WERI-Rb-1 (cell line): ENCODE results near the gene C13orf42.

Source experiments
- DNase-seq: peaks from one replicate; pipeline ENCODE4 v3.0.0-alpha.2; 2020
- H3K27ac ChIP-seq: fragments of 250-450 bp; sonication (Bioruptor Pico); 2 replicates; pipeline ENCODE4 v1.5.1; 2020; ENCODE audit warnings: mild to moderate bottlenecking, moderate library complexity
- H3K27me3 ChIP-seq: fragments of 250-450 bp; sonication (Bioruptor Pico); 2 replicates; pipeline ENCODE4 v1.5.1; 2021; ENCODE audit warnings: mild to moderate bottlenecking, low read depth, moderate library complexity; ENCODE audit not compliant: insufficient read depth, severe bottlenecking
- H3K36me3 ChIP-seq: fragments of 250-450 bp; sonication (Bioruptor Pico); 2 replicates; pipeline ENCODE4 v1.5.1; 2020; ENCODE audit warnings: mild to moderate bottlenecking, moderate library complexity
- H3K4me3 ChIP-seq: 2 replicates; pipeline ENCODE4 v1.5.1; 2011; ENCODE audit warnings: low read depth, mild to moderate bottlenecking, control low read depth, low read length
- H3K9me3 ChIP-seq: fragments of 250-450 bp; sonication (Bioruptor Pico); 2 replicates; pipeline ENCODE4 v1.5.1; 2021; ENCODE audit warnings: mild to moderate bottlenecking, moderate library complexity; ENCODE audit not compliant: severe bottlenecking
- CTCF ChIP-seq: IDR thresholded peaks from 2 replicates; pipeline ENCODE4 v1.5.1; 2011; ENCODE audit warnings: low read depth, mild to moderate bottlenecking, control low read depth, inconsistent platforms, low read length

Gene C13orf42

DNA sequence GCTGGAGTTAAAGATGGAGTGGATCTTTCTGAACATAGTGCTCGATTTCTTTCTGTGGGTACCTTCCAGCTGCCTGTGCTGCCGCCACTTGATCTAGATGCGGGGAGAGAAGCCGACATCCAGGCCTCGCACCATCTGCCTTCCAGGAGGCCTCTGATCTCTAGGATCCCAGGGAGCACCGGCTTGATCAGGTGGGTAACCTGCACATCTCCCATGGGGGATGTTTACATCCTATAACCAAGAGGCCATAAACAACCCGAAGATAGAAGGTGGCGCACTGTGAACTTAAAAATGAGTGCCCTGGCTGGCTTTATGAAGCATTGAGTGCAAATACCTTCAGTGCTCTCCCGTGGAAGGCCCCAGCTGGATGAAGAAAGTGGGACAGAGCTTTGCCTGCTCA lies at the start of gene C13orf42:
Gene C13orf42 (minus strand): TSS at position 101 of the 400 bp plus-strand sequence. CDS start 65 bp downstream, at position 36.
- TF ChIP-seq CTCF, result no peak
- Histone ChIP-seq H3K27me3 (no peaks in the 10 kb centered on the region), H3K9me3 (no peaks in the 10 kb centered on the region)

DNA sequence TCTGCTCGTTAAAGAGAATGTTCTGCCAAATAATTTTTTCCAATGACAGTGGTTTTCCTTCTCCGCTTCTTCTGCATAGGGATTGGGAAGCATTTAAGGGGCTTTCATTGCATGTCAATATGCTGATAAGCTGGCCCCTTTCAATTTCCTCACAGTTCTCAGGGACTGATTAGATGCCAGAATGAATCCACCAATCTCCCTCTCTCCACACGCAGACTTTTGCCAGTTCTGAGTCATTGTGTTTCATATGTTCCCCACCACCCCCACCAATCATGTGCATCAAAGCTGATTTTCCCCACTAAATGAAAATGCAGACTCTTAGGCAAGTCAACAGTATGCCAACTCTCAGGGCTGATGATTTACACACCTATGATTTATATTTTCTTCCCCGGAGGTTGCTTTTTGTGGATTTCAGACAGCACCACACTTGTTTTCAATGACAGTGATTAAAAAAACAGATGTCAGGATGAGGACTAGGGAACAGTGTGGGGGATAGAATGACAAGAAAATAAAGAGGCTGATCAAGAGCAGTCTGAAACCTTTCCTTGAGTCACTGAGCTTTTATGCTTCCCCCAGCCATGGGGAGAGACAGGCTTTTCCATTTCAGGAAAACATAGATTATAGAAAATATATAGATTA lies 47.9 kb upstream of the C13orf42 start:
- Histone ChIP-seq H3K4me3 (no peak overlapping the region), H3K9me3 (no peaks in the 10 kb centered on the region), H3K27ac (no peak overlapping the region), H3K36me3 (no peaks in the 10 kb centered on the region), H3K27me3 (no peaks in the 10 kb centered on the region)
- no peak for TF ChIP-seq CTCF
- DNase-seq, result no peak

More for the DNA sequence above, at the start of gene C13orf42:
- H3K36me3 ChIP-seq, result no peaks in the 10 kb centered on the region
- H3K27ac ChIP-seq, result no peak within 1 kb of the TSS
- no peak for DNase-seq
- no peak within 1 kb of the TSS for H3K4me3 ChIP-seq

DNA sequence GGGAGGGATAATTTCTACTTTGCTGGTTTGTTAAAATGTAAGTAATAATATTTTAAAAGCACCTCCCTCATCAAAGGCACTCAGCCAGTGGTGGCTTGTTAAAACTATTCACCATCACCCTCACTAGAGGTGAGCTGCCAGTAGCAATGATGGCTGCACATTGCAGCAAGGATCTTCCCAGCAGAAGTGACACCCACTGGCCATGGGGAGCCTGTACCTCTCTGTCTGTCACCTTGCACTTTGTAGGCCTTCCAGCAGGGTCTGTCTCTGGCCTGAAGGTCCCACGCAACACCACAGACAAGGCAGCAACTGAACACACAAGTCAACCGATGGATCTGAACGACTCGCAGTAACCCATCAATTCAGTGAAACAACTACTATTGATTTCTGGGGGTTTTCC lies 47.3 kb upstream of the C13orf42 start:
- no peaks in the 10 kb centered on the region for H3K27me3 ChIP-seq
- peak; percentile 45 for TF ChIP-seq CTCF
- H3K9me3 ChIP-seq, result no peaks in the 10 kb centered on the region
- no peaks in the 10 kb centered on the region for H3K36me3 ChIP-seq
- no peak overlapping the region for H3K27ac ChIP-seq
- peak; percentile 41 for DNase-seq
- H3K4me3 ChIP-seq, result no peak overlapping the region

DNA sequence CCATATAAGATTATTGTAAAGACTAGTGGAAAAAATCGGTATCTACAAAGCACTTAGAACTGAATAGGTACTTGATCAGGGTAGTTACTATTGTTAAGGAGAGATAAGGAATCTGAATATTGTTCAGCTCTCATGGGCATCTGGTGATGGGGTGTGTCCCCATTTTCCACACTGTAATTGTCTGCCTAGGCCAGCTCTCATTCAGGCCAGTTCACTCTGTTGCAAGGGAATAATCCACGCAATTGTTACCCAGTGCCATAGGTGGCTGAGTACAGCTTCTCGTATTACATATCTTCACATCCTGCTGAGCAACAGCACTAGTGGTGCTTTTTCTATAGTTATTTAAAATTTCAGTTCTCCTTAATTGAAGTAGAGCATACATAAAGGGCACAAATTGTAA lies 45.6 kb upstream of the C13orf42 start:
- Histone ChIP-seq H3K4me3 (no peak overlapping the region), H3K9me3 (no peaks in the 10 kb centered on the region), H3K36me3 (no peaks in the 10 kb centered on the region), H3K27me3 (no peaks in the 10 kb centered on the region), H3K27ac (no peak overlapping the region)
- DNase-seq, result no peak
- TF ChIP-seq CTCF, result no peak

DNA sequence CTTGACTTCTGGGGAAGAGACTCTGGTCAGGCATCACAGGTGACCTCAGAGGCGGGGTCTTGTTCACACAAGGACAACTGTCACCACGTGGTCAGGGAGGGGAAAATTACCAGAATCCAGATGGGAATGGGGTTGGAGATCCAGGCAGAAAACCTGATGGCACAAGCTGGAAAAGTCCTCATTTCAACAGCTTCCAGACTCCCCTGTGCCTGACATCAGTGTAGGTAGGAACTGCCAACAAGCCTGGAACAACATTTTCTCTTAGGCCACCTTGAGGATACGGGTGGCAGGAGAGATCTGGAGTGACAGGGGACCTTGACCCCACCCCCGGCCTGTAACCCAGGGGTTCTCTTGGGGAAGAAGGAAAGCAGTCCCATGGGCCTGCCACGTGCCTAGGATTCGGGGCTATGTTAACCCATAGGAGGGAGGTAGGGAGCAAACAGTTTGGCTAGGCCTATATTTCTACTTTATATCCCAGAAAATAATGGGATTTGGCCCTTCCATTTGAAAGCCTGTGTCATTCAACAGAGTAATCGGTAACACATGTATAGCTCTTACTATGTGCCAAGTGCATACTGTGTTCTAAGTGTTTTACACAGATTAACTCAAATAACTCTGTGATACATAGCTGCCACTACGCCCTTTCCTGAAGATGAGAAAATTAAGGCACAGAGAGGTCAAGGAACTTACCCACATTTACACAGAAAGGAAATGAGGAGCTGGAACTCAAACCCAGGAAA lies 44.9 kb upstream of the C13orf42 start:
- no peaks in the 10 kb centered on the region for H3K27me3 ChIP-seq
- no peak for DNase-seq
- H3K27ac ChIP-seq, result no peak overlapping the region
- no peak for TF ChIP-seq CTCF
- H3K9me3 ChIP-seq, result peaks cover 2% of the 10 kb centered on the region
- H3K36me3 ChIP-seq, result no peaks in the 10 kb centered on the region
- no peak overlapping the region for H3K4me3 ChIP-seq

GRCh38 chr13:51155161-51155560 lies 44.1 kb upstream of the C13orf42 start:
- no peak overlapping the region for H3K27ac ChIP-seq
- peaks cover 2% of the 10 kb centered on the region for H3K9me3 ChIP-seq
- no peaks in the 10 kb centered on the region for H3K27me3 ChIP-seq
- no peak overlapping the region for H3K4me3 ChIP-seq
- DNase-seq, result no peak
- no peak for TF ChIP-seq CTCF
- no peaks in the 10 kb centered on the region for H3K36me3 ChIP-seq
